Ishikawa (cell line): ENCODE measurements around the gene RAB11B.

Source experiments
- CREB1 ChIP-seq: IDR thresholded peaks from 2 replicates; pipeline ENCODE4 v1.6.1; 2012; ENCODE audit warnings: low read depth
- EGR1 ChIP-seq: IDR thresholded peaks from 2 replicates; pipeline ENCODE4 v1.6.1; 2012
- EP300 ChIP-seq: IDR thresholded peaks from 2 replicates; pipeline ENCODE4 v1.6.1; 2012; ENCODE audit warnings: borderline replicate concordance
- FOXM1 ChIP-seq: IDR thresholded peaks from 2 replicates; pipeline ENCODE4 v1.6.1; 2012; ENCODE audit warnings: low read depth, borderline replicate concordance
- NFIC ChIP-seq: IDR thresholded peaks from 2 replicates; pipeline ENCODE4 v1.6.1; 2012
- RAD21 ChIP-seq: IDR thresholded peaks from 2 replicates; pipeline ENCODE4 v1.6.1; 2012; ENCODE audit warnings: low read depth
- TAF1 ChIP-seq: IDR thresholded peaks from 2 replicates; pipeline ENCODE4 v1.6.1; 2012; ENCODE audit warnings: low read depth, mild to moderate bottlenecking
- TCF12 ChIP-seq: IDR thresholded peaks from 2 replicates; pipeline ENCODE4 v1.6.1; 2012; ENCODE audit warnings: low read depth
- TEAD4 ChIP-seq: IDR thresholded peaks from 2 replicates; pipeline ENCODE4 v1.6.1; 2012
- YY1 ChIP-seq: IDR thresholded peaks from 2 replicates; pipeline ENCODE4 v1.6.1; 2012; ENCODE audit warnings: low read depth
- ZBTB7A ChIP-seq: IDR thresholded peaks from 2 replicates; pipeline ENCODE4 v1.6.1; 2012; ENCODE audit warnings: low read depth
- TF ChIP-seq, protein P1 (sequence below): IDR thresholded peaks from 2 replicates; pipeline ENCODE4 v1.6.1; 2012
- TF ChIP-seq, protein P2 (sequence below): IDR thresholded peaks from 2 replicates; pipeline ENCODE4 v1.6.1; 2012; ENCODE audit warnings: low read depth, mild to moderate bottlenecking

Gene RAB11B

DNA sequence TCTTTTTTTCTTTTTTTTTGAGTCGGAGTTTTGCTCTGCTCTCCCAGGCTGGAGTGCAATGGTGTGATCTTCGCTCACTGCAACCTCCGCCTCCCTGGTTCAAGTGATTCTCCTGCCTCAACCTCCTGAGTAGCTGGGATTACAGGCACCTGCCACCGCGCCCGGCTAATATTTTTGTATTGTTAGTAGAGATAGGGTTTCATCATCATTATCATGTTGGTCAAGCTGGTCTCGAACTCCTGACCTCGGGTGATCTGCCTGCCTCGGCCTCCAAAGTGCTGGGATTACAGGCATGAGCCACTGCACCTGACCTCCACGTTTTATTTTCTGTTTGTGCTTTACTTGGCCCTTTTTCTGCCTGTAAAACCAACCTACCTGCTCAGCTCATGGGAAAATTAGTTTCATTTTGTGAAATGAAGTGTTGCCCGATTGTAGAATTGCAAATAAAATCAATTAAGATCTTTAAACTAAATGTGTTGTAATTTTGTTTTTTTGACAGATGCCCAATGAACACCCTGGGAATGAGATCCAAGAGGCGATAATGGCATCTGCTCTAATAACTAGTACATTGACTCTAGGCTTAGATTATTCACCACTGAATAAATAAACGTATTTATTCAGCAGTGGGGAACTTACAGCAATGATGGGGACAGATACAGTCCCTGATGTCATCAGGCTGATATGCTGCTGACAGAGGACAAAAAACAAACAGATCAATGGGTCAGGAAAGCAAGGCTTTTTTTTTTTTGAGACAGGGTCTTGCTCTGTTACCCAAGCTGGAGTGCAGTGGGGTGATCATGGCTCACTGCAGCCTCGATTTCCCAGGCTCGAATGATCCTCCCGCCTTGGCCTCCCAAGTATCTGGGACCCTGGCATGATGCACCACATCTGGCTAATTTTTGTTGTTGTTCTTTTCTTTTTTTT, 2.2 kb upstream of the RAB11B start:
- no peak for TF ChIP-seq FOXM1
- TF ChIP-seq, protein P1, sequence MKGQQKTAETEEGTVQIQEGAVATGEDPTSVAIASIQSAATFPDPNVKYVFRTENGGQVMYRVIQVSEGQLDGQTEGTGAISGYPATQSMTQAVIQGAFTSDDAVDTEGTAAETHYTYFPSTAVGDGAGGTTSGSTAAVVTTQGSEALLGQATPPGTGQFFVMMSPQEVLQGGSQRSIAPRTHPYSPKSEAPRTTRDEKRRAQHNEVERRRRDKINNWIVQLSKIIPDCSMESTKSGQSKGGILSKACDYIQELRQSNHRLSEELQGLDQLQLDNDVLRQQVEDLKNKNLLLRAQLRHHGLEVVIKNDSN, result no peak
- TF ChIP-seq EGR1, result no peak
- TF ChIP-seq, protein P2, sequence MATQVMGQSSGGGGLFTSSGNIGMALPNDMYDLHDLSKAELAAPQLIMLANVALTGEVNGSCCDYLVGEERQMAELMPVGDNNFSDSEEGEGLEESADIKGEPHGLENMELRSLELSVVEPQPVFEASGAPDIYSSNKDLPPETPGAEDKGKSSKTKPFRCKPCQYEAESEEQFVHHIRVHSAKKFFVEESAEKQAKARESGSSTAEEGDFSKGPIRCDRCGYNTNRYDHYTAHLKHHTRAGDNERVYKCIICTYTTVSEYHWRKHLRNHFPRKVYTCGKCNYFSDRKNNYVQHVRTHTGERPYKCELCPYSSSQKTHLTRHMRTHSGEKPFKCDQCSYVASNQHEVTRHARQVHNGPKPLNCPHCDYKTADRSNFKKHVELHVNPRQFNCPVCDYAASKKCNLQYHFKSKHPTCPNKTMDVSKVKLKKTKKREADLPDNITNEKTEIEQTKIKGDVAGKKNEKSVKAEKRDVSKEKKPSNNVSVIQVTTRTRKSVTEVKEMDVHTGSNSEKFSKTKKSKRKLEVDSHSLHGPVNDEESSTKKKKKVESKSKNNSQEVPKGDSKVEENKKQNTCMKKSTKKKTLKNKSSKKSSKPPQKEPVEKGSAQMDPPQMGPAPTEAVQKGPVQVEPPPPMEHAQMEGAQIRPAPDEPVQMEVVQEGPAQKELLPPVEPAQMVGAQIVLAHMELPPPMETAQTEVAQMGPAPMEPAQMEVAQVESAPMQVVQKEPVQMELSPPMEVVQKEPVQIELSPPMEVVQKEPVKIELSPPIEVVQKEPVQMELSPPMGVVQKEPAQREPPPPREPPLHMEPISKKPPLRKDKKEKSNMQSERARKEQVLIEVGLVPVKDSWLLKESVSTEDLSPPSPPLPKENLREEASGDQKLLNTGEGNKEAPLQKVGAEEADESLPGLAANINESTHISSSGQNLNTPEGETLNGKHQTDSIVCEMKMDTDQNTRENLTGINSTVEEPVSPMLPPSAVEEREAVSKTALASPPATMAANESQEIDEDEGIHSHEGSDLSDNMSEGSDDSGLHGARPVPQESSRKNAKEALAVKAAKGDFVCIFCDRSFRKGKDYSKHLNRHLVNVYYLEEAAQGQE, result no peak
- TF ChIP-seq TAF1, result no peak
- TF ChIP-seq ZBTB7A, result no peak
- TF ChIP-seq YY1, result no peak

DNA sequence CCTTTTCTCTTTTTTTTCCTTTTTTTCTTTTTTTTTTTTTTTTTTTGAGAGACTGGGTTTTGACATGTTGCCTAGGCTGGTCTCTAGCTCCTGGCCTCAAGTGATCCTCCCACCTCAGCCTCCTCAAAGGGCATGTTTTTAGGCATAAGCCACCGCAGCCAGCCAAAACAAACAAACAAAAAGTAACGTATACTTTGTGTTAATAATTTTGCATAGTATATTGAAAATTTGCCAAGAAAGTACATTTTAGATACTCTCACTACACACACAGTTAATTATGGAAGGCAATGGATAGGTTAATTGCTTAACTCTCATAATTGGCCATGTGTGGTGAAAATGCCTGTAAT, 1.6 kb upstream of the RAB11B start:
- TF ChIP-seq TEAD4, result no peak
- TF ChIP-seq ZBTB7A, result no peak
- no peak for TF ChIP-seq EP300
- TF ChIP-seq TCF12, result no peak
- no peak for TF ChIP-seq TAF1

DNA sequence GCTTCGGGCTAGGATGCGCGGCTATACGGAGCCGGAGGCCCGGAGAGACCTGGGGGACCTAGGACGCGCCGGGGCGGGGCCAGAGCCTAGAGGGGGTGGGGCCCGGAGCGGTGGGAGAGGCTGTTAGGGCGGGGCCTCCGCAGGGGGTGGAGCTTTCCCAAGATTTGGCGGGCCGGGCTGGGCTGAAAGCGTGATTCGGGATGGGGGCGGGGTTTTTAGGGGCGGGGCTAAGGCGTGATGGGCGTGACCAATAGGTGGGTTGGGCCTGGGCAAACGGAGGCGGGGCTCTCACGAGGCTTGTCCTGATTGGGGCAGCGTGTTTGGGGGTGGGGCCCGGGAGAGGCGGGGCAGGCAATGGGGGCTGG, 439 bp downstream of the RAB11B start:
- TF ChIP-seq, protein P2, result no peak
- TF ChIP-seq CREB1 (no peak), RAD21 (no peak), EGR1 (no peak), TEAD4 (no peak)

DNA sequence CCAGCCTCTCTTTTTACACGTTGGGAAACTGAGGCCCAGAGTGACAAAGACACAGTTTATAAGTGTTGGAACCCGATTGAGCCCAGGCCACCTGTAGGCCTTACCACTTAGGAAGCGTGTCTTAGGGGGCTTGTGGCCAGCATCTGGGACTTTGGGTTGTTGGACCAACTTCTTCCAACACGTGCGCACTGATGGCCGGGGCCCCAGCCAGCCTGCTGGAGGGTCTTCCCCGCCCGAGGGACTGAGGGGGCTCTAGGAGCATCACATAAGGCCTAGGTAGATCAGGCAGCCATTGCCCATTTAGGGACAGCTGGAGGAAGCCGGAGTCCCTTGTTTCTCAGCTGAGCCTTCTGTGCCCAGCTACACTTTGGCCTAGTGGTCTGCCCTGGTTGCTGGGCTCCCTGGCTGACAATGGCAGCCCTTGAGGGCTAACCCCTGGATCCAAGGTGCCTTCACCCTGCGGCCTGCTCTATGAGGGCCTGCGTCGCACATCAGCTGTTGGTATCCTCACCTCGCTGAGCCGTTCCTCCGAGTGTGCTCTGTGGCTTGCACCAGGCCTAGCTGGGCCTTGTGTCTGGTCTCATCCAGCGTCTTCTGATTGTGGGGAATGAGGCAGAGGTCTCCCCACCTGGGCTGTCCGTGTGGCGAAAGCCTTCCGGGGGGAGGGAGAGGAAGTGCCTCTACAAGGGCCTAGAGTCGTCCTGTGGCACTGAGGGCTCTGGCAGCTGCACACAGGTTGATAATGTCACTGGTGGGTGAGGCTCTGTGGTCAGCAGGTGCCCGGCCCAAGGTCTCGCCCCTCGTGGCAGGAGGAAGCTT, 1.2 kb downstream of the RAB11B start:
- TF ChIP-seq, protein P2, result no peak
- no peak for TF ChIP-seq NFIC
- no peak for TF ChIP-seq EGR1
- TF ChIP-seq TAF1, result no peak
- TF ChIP-seq RAD21, result no peak
- TF ChIP-seq ZBTB7A, result no peak
- no peak for TF ChIP-seq TCF12

DNA sequence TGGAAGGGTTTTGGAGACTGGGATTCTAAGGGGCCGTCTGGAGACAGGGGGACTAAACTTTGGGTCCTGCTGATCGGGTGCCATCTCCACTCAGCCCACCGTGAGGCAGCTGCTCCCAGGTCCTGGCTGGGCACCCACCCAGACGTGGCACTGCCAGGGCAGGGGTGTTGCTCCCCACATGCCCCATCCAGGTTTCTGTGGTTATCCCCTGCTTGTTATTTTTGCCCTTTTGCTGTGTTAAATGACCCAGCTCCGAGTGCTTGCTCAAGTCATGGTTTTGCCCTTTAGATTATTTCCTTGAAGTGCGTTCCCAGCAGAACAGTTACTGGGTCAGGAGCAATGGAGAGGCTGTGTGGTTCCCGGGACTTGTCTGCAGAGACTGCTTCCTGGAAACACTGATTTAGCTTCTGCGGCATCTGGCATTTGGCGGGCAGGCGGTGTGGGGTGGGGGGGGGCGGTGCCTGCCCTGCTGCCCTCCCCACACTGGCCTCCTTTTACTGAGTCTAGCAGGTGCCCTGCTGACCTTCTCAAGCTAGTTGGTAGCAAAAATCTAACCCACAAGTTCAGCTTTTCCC, 1.9 kb downstream of the RAB11B start:
- TF ChIP-seq TCF12 (no peak), CREB1 (no peak), RAD21 (no peak), FOXM1 (no peak), TAF1 (no peak), ZBTB7A (no peak), EP300 (no peak)
- TF ChIP-seq, protein P2, result no peak
